IPS-15b (cell line): ENCODE measurements around the gene PSEN1.
A peak's percentile ranks its signal among the peaks of the same experiment; 100 is the strongest.
"Not testable (repeated sequence)": the region's sequence is repeated elsewhere in the genome, so short reads cannot be mapped to it uniquely, and the experiment has no call there.

Experiments
- H3K27me3 ChIP-seq: one replicate; pipeline ENCODE4 v1.6.1; 2013; ENCODE audit warnings: low read length; ENCODE audit not compliant: control insufficient read depth, insufficient read depth
- H3K36me3 ChIP-seq: one replicate; pipeline ENCODE4 v1.6.1; 2013; ENCODE audit warnings: low read length; ENCODE audit not compliant: control insufficient read depth, insufficient read depth
- H3K4me1 ChIP-seq: one replicate; pipeline ENCODE4 v1.6.1; 2013; ENCODE audit warnings: mild to moderate bottlenecking, low read length; ENCODE audit not compliant: control insufficient read depth, insufficient read depth
- H3K4me3 ChIP-seq: one replicate; pipeline ENCODE4 v1.5.1; 2013; ENCODE audit warnings: low read depth, low read length
- H3K9ac ChIP-seq: one replicate; pipeline ENCODE4 v1.6.1; 2013; ENCODE audit warnings: low read depth, mild to moderate bottlenecking, low read length
- H3K9me3 ChIP-seq: one replicate; pipeline ENCODE4 v1.6.1; 2013; ENCODE audit warnings: mild to moderate bottlenecking, low read length; ENCODE audit not compliant: control insufficient read depth, insufficient read depth

PSEN1 gene

GRCh38 chr14:73194306-73194705 lies 58.0 kb downstream of the PSEN1 start:
- not testable (repeated sequence) for H3K9me3 ChIP-seq, H3K9ac ChIP-seq, H3K27me3 ChIP-seq, H3K4me3 ChIP-seq
- peaks cover 11% of the 10 kb centered on the region for H3K4me1 ChIP-seq
- peaks cover 13% of the 10 kb centered on the region for H3K36me3 ChIP-seq

GRCh38 chr14:73198253-73198652 lies 61.9 kb downstream of the PSEN1 start:
- peak overlapping the region; percentile 32 for H3K9ac ChIP-seq
- no peak overlapping the region for H3K4me3 ChIP-seq
- peaks cover 6% of the 10 kb centered on the region for H3K36me3 ChIP-seq

GRCh38 chr14:73203527-73203926 lies 67.2 kb downstream of the PSEN1 start:
- Histone ChIP-seq H3K9me3 (no peaks in the 10 kb centered on the region), H3K4me1 (peaks cover 5% of the 10 kb centered on the region), H3K27me3 (no peaks in the 10 kb centered on the region), H3K4me3 (no peak overlapping the region), H3K9ac (no peak overlapping the region), H3K36me3 (peaks cover 13% of the 10 kb centered on the region)

More at GRCh38 chr14:73198253-73198652, 61.9 kb downstream of the PSEN1 start:
- Histone ChIP-seq H3K9me3 (no peaks in the 10 kb centered on the region), H3K4me1 (peaks cover 11% of the 10 kb centered on the region), H3K27me3 (no peaks in the 10 kb centered on the region)

GRCh38 chr14:73207615-73208014 lies 71.3 kb downstream of the PSEN1 start:
- no peaks in the 10 kb centered on the region for H3K27me3 ChIP-seq
- no peaks in the 10 kb centered on the region for H3K9me3 ChIP-seq
- H3K4me1 ChIP-seq: peaks cover 2% of the 10 kb centered on the region
- no peak overlapping the region for H3K9ac ChIP-seq
- no peak overlapping the region for H3K4me3 ChIP-seq
- H3K36me3 ChIP-seq: peaks cover 16% of the 10 kb centered on the region

- Histone ChIP-seq H3K9me3 (no peaks in the 10 kb centered on the region), H3K36me3 (peaks cover 16% of the 10 kb centered on the region)
Measured at GRCh38 chr14:73208390-73208789, 72.1 kb downstream of the PSEN1 start.

GRCh38 chr14:73208846-73209245 lies 72.5 kb downstream of the PSEN1 start:
- H3K9ac ChIP-seq: no peak overlapping the region
- no peaks in the 10 kb centered on the region for H3K4me1 ChIP-seq
- no peaks in the 10 kb centered on the region for H3K27me3 ChIP-seq
- peaks cover 16% of the 10 kb centered on the region for H3K36me3 ChIP-seq
- H3K9me3 ChIP-seq: no peaks in the 10 kb centered on the region
- H3K4me3 ChIP-seq: no peak overlapping the region

More at GRCh38 chr14:73208390-73208789, 72.1 kb downstream of the PSEN1 start:
- Histone ChIP-seq H3K4me3 (no peak overlapping the region), H3K27me3 (no peaks in the 10 kb centered on the region), H3K9ac (no peak overlapping the region), H3K4me1 (peaks cover under 1% of the 10 kb centered on the region)

GRCh38 chr14:73209953-73210352 lies 73.6 kb downstream of the PSEN1 start:
- Histone ChIP-seq H3K4me1 (no peaks in the 10 kb centered on the region), H3K9ac (no peak overlapping the region), H3K9me3 (no peaks in the 10 kb centered on the region), H3K4me3 (no peak overlapping the region), H3K36me3 (peaks cover 16% of the 10 kb centered on the region), H3K27me3 (no peaks in the 10 kb centered on the region)

GRCh38 chr14:73211251-73212040 lies 75.1 kb downstream of the PSEN1 start:
- Histone ChIP-seq H3K9ac (no peak overlapping the region), H3K27me3 (no peaks in the 10 kb centered on the region), H3K4me3 (no peak overlapping the region), H3K36me3 (peaks cover 16% of the 10 kb centered on the region), H3K4me1 (no peaks in the 10 kb centered on the region), H3K9me3 (no peaks in the 10 kb centered on the region)

- Histone ChIP-seq H3K4me1 (no peaks in the 10 kb centered on the region), H3K36me3 (peaks cover 3% of the 10 kb centered on the region), H3K9me3 (no peaks in the 10 kb centered on the region), H3K9ac (no peak overlapping the region), H3K27me3 (no peaks in the 10 kb centered on the region), H3K4me3 (no peak overlapping the region)
Measured at GRCh38 chr14:73216030-73216429, 79.7 kb downstream of the PSEN1 start.

- no peak overlapping the region for H3K4me3 ChIP-seq
- no peaks in the 10 kb centered on the region for H3K4me1 ChIP-seq
- no peaks in the 10 kb centered on the region for H3K27me3 ChIP-seq
- H3K9ac ChIP-seq: no peak overlapping the region
- H3K36me3 ChIP-seq: peaks cover 3% of the 10 kb centered on the region
- H3K9me3 ChIP-seq: no peaks in the 10 kb centered on the region
Measured at GRCh38 chr14:73217411-73217810, 81.1 kb downstream of the PSEN1 start.

GRCh38 chr14:73220061-73220460 lies 83.8 kb downstream of the PSEN1 start:
- Histone ChIP-seq H3K9ac (no peak overlapping the region), H3K4me3 (no peak overlapping the region), H3K4me1 (peaks cover 10% of the 10 kb centered on the region), H3K36me3 (peaks cover 3% of the 10 kb centered on the region), H3K9me3 (no peaks in the 10 kb centered on the region), H3K27me3 (no peaks in the 10 kb centered on the region)

GRCh38 chr14:73220634-73221033 lies 84.3 kb downstream of the PSEN1 start:
- Histone ChIP-seq H3K27me3 (no peaks in the 10 kb centered on the region), H3K36me3 (peaks cover 3% of the 10 kb centered on the region)

More at GRCh38 chr14:73220634-73221033, 84.3 kb downstream of the PSEN1 start:
- Histone ChIP-seq H3K9ac (no peak overlapping the region), H3K4me1 (peaks cover 10% of the 10 kb centered on the region), H3K4me3 (no peak overlapping the region), H3K9me3 (no peaks in the 10 kb centered on the region)
